Activated CD8-positive, alpha-beta memory T cell treated with anti-CD3 and anti-CD28 coated beads for 48 hours (primary cell): ENCODE measurements around the gene PLCL2.

ENCODE experiments used
- DNase-seq, 3 experiments: peaks; one replicate each; pipeline ENCODE4 v3.0.0-alpha.2; 2020; ENCODE audit warnings: low read depth in 2 of 3, low spot score in 2 of 3

Gene PLCL2

DNA sequence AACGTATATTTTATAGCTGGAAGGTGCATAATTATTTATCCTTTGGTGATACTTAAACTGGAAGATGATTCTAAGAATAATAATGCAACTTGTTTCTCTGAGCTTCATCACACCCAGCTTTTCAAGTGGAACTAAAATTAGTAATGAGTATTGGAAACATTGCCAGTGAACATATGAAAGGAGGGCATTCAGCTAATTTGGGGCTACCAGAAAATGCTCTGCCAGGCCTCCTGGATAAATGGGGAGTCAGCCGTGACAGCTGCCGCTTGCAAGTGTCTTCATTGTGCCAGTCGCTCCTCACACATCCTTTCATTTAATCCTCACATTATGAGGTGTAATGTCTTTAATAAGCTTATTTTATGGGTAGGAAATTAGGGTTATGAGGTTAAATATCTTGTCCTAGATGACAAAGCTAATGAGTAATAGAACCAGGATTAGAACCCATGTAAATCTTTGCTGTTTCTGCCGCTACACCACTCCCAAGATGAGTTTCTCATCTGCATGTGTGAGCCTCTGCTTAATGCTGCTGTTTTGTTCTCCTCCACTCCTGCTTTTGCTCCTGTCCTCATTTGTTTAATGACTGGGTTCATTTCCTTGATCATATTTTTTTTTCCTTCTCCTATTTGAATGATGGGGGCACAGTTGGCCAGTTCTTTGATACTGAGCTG, 155.7 kb downstream of the PLCL2 start:
- no peak for DNase-seq

DNA sequence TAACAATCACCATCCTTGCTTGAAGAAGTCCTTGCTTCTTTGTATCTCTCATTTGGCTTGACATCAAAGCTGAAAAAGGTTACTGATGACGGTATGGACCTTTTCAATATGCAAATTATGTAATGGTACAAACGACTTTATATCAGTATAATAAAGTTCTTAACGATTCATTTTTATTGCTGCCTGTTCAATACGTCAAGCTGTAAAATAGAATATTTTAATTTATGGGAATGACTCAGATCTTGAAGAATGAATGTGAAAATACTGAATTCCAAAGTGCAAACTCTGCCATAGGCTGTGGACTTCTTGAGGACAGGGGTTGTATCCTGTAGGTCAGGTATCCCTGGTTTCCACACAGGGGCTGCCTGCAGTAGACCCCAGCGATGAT, 156.2 kb downstream of the PLCL2 start:
- DNase-seq: no peak

DNA sequence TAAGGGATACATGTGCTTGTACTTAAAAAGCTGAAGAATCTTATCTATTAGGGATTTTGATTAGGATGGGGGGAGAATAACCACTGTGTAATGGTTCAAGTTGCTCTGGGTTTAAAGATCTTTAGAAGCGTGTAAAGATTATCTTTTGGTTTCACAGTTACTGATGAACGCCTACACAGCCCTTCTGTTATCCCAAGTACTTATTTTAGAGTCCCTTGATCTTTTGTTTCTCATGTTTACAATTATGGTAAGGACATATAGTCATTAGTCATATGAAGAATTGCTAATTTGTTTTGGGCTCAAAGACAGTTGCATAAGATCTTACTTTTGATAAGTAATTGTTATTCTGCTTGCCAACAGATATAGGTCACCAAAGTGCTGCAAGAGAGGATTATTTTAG, 160.1 kb downstream of the PLCL2 start:
- DNase-seq: no peak

GRCh38 chr3:17045705-17046104, 160.9 kb downstream of the PLCL2 start:
- no peak for DNase-seq

GRCh38 chr3:17046623-17047022, 161.9 kb downstream of the PLCL2 start:
- no peak for DNase-seq

DNA sequence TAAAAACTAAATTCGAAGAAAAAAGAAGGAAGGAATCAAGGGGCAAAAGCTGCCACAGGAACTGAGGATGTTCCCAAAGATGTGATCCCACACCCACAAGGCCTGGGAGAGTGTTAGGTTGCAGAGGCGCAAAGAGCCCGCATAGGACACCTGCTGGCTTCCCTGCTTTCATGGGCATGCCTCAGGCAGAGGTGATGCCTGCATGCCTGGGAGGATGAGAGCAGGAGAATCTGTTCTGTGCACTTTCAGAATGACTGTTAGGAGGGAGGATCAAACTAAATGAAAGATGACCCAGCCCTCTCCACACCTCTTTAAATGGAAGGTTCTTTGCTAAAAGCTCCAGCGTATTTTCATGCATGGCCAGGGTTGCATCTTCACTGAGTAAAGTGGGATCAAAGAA, 162.4 kb downstream of the PLCL2 start:
- no peak for DNase-seq

DNA sequence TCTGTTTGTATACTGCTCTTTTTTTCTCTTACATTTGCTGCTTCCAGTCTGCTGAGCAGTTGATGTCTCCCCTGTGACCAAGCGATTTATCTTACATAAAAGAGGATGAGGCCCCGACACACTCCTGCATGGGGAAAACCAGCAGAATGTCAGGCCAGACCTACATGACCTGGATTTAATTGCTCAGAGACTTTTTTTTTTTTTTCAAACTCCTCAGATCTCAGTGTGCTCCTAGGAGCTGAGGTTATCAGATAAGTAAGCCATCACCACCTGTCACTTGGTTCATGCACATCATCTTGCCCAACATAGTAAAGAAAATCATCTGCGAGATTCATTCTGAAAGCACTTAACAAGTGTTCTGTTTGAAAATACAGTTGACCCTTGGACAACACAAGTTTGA, 163.1 kb downstream of the PLCL2 start:
- DNase-seq: no peak

- no peak for DNase-seq
These were observed 165.3 kb downstream of the PLCL2 start for GRCh38 chr3:17050071-17050470.

DNA sequence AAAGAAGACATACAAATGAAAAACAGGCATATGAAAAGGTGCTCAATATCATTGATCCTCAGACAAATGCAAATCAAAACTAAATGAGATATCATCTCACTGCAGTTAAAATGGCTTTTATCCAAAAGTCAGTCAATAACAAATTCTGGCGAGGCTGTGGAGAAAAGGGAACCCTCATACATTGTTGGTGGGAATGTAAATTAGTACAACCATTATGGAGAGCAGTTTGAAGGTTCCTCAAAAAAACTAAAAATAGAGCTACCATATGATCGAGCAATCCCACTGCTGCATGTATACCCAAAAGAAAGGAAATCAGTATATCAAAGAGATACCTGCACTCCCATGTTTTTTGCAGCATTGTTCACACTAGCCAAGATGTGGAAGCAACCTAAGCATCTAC, 165.8 kb downstream of the PLCL2 start:
- no peak for DNase-seq

- no peak for DNase-seq
These were observed 167.6 kb downstream of the PLCL2 start for GRCh38 chr3:17052363-17052762.

DNA sequence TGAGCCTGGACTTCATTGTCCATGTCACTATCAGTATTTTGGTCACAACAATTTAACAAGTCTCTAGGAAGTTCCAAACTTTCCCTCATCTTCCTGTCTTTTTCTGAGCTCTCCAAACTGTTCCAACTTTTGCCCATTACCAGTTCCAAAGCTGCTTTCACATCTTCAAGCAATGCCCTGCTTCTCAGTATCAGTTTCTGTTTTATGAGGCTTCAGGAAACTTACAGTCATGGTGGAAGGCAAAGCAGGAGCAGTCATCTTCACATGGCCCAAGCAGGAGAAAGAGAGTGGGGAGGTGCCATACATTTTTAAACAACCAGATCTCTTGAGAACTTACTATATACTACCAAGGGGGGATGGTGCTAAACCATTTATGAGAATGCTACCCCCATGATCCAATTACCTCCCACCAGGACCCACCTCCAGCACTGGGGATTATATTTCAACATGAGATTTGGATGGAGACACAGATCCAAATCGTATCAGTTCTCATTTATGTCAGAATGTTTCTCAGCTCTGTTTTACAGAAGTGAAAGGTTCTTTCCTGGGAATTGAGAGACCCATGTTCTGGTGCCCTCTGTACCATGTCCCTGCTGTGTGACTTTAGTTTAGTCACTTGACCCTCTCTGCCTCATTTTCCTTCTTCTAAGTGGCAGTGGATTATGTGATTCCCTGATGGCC, 169.7 kb downstream of the PLCL2 start:
- DNase-seq: no peak

- DNase-seq: no peak
These were observed 170.2 kb downstream of the PLCL2 start for GRCh38 chr3:17054982-17055343.

DNA sequence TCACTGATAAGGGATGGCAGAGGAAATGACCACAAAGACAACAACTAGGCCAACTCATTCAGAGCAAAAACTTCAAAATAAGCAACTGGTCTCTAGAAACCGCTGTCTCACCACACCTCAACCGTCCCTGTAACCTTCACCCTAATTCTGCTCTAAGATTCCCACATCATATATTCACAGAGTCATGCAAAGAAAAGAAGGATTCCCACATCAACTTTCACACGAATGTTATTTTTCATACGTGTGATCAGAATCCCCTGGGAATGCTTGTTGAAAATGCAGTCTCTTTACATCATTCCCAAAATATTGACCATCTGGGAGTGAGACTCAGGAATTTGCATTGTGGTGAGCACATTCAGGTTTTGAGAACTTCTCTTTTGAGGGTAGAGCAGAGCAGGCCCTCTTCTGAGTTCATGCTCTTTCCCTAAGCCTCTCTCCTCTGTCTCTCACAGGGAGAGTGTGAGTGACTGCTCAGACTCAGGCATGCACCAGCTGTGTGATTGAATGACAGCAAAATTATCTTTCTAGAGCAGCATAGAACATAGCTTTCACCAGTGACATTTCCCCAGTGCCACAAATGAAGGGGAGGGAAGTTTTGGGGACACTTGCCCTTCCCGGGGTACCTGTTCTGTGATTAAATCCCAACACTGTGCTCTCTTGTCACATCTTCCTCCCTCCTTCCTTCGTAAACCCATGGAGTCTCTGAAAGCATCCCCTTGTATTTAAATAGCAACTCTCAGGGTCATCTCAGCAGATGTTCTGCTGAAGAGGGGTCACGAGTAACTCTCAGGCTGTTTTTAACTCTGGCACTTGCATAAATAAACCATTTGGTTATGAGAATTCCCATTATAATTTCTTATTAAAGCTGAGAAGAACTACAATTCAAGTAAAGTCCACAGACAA, 170.9 kb downstream of the PLCL2 start:
- no peak for DNase-seq

- DNase-seq: no peak
These were observed 172.6 kb downstream of the PLCL2 start for GRCh38 chr3:17057321-17057720.

DNA sequence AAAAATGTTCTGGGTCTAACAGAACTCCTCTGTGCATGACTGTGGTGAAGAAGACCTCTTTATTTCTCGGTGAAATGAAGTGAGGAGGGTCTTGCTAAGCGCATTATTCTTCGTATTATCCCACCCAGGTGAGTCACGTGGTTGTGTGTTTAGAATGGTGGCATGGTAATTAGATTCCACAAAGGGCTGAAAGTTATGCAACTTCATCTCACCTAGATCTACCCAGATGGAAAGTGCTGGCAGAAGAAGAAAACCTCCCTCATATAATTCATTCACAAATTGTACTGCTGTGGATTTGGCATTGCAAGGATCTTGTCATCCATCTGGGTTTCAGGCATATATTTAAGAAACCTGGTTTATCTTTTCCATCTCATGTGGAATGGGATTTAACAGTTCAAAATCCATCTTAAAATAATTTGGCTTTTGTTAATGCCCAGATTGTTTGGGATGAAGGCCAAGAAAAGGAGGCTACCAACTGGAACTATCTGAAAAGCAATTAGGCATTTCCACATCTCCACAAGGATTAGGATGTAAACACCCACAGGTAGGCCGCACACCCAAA, 175.3 kb downstream of the PLCL2 start:
- no peak for DNase-seq

- no peak for DNase-seq
These were observed 176.2 kb downstream of the PLCL2 start for GRCh38 chr3:17061005-17061404.

DNA sequence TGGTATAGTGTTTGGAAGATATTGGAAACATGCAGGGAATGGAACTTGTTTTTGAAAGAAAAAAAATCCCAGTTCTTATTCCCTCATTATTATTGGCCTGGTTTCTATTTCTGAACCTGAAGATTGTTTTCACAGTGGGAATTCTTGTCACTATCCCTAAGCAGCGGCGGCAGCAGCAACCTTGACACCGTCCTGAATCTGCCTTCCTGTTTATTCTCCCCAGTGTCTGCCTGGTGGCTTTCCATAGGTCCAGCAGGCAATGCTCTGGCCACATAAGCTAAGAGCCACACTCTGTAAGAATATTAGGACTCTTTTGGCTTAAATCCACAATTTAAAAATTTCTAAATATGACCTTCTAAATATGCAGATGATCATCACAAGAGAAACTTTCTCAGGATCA, 178.0 kb downstream of the PLCL2 start:
- no peak for DNase-seq

- no peak for DNase-seq
These were observed 178.8 kb downstream of the PLCL2 start for GRCh38 chr3:17063596-17063995.

- DNase-seq: no peak
These were observed 180.6 kb downstream of the PLCL2 start for GRCh38 chr3:17065315-17065714.

DNA sequence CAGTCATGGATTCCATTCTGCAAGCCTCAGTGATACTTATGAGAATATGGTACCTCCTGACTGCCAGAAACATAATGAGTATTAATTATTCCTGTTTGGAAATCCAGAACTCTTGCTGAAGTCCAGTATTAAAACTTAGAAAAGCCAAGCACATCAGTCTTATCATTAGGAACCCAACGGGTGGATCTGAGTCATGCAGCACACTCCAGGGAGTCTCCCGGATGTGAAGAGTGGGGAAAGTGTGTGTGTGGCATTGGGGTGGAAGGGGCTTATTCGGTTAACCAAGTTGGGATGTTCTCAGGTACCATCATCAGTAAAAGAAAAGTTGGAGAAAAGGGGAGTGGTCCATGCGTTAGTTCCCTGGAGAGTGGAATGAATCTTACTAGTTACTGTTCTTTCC, 181.1 kb downstream of the PLCL2 start:
- DNase-seq: no peak

- DNase-seq: no peak
These were observed 185.0 kb downstream of the PLCL2 start for GRCh38 chr3:17069754-17070153.
